Frontal cortex (tissue), 4 donors: ENCODE data around the gene GRHPR. TPM values are rescaled to one million over a fixed set of nuclear protein-coding genes. Genes with fewer than 3 reads are reported as not detected.
"Not testable (repeated sequence)": the region's sequence is repeated elsewhere in the genome, so short reads cannot be mapped to it uniquely, and the experiment has no call there.

Experiments
- DNase-seq, 2 donors: peaks; one replicate each; pipeline ENCODE4 v3.0.0; 2012; ENCODE audit warnings: low spot score in 2 of 2
- FAIRE-seq: peaks from 2 replicates; lab custom pipeline; 2012; peaks lifted over from hg19 to GRCh38; lab: Jason Lieb, UNC
- total RNA-seq: library from RNA; depleted of rRNA; stranded (reverse); fragments of >200 nt; gene quantifications from one replicate; pipeline ENCODE4 v1.2.3, GENCODE V29; 2014
- donor health status: control.
- donor health status: control.
- donor health status: control.

Gene GRHPR
- total RNA-seq, 1 donor from 2014 or later, result 48.1 TPM

DNA sequence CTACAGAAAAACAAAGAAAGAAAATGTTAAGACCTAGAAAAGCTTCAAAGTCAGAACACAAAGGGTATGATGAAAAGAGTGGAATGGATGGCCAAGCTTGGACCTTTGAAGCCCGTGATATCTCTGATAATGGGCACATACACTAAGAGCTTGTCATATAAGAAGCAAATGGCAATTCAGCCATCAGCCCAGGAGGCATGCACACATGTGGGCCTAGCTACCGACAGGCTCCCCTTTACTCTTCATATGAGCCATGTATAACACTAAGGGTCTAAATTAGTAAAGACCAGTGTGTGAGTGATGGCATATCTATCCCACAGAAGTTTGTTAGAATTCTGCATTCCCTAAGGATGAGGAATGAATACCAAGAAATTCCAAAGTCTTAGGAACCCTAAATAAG, 20.1 kb downstream of the GRHPR start:
- FAIRE-seq (no peak), DNase-seq (no peak)

DNA sequence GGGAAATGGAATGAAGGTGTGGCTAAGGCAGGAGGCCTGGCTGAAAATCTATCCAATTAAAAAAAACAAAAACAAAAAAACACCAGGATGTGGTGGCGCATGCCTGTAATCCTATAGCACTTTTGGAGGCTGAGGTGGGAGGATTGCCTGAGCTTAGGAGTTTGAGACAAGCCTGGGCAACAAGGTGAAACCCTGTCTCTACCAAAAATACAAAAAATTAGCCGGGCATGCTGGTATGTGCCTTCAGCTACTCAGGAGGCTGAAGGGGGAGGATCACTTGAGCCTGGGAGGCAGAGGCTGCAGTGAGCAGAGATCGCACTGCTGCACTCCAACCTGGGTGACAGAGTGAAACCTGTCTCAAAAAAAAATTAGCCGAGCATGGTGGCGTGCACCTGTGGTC, 21.1 kb downstream of the GRHPR start:
- FAIRE-seq, result no peak
- no peak for DNase-seq

DNA sequence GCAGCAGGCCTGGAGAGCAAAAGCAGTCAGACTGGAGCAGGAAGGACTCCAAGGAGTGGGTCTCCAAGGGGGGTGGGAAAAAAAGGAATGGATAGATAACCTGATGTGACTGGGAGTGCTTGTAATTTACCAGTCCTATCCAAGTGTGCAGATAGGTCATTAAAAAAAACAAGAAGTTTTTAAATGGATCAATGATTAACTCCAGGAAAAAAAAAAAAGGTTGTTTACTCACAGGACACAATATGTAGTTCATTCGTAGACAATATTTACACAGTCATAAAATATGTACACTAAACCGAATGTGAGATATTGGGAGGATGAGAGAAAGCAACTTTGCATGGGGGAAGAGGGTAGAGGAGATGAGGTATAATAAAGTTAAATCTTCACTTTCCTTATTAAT, 22.4 kb downstream of the GRHPR start:
- FAIRE-seq, result no peak
- no peak for DNase-seq

DNA sequence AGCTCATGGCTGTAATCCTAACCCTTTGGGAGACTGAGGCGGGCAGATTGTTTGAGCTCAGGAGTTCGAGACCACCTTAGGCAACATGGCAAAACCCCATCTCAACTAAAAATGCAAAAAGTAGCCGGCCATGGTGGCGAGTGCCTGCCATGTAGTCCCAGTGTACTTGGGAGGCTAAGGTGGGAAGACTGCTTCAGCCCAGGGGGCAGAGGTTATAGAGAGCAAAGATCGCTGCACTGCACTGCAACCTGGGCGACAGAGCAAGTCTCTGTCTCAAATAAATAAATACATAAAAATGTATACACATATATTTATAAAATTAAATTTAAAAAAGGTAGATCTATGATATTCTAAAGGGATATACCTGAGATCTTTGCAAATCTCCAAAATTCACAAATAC, 23.3 kb downstream of the GRHPR start:
- FAIRE-seq, result no peak
- DNase-seq, result no peak

DNA sequence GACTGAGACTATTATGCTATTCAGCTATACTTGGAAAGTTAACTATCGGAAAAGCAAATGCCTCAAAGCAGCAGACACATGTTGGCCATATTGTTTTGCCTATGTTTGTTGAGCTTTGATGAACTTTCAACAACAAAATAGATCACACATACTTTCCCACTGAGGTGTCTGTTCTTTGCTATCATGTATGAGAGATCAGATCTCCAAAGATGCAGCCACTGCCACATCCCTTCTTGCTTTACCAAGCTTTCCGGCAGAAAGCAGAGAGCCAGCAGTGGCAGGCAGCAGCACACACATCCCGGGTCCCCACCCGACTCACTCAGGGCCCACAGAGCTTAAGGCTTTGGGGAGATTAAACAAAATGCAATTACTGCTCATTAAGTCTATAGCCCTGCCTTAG, 23.9 kb downstream of the GRHPR start:
- no peak for FAIRE-seq

DNA sequence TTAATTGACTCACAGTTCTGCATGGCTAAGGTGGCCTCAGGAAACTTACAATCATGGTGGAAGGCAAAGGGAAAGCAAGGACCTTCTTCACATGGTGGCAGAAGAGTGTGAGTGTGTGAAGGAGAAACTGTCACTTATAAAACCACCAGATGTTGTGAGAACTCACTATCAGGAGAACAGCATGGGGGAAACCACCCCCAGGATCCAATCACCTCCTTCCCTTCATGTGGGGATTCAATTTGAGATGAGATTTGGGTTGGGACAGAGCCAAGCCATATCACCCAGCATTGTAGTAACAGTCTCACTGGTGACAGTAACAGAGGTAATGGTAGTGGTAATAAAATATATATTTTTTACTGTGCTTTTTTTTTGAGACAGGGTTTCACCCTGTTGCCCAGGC, 24.6 kb downstream of the GRHPR start:
- FAIRE-seq, result no peak

More for the DNA sequence above, 23.9 kb downstream of the GRHPR start:
- no peak for DNase-seq

DNA sequence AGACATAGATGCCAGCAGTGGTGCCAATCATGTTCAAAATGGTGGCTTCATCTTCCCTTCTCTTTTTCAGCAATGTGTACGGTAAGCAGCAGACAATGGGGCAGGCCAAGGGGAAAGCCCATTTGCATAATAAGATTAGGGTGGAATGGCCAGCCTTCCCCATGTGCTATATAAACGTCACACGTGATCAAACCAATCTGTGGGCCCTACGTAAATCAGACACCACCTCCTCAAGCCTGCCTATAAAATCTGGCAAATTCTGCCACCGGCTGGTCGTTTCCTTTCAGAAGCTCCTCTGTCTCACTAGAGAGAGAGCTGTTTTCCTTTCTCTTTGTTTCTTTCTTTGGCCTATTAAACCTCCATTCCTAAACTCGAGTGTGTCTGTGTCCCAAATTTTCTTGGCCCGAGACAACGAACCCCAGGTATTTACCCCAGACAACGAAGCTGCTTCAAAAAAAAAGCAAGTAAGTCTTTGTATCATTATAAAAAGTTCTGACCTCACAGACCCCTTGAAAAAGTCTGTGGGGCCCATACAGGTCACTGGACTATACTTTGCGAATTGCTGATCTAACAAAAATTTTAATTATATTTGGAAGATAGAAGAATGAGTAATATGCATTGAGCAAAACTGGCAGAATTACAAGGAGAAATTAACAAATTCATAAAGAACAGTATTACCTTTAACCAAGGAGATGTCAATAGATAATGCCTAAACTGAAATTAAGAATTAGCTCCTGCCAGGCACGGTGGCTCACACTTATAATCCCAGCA, 27.6 kb downstream of the GRHPR start:
- FAIRE-seq (no peak), DNase-seq (no peak)

More for the DNA sequence above, 24.6 kb downstream of the GRHPR start:
- DNase-seq, result no peak

DNA sequence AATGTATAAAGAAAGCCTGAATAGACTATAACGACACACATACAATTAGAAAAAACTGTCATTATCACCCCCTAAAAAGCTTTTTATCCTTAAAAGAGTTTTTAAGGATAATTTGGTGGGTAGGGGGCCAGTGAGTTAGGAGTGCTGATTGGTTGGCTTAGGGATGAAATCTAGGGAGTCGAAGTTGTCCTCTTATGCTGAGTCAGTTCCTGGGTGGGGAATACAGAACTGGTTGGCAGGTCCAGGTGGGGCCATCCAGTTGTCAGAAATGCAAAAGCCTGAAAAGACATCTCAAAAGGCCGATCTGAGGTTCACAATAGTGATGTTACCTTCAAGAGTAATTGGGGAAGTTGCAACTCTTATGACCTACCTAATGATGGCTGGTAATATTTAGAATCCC, 29.1 kb downstream of the GRHPR start:
- no peak for DNase-seq
- FAIRE-seq, result no peak

DNA sequence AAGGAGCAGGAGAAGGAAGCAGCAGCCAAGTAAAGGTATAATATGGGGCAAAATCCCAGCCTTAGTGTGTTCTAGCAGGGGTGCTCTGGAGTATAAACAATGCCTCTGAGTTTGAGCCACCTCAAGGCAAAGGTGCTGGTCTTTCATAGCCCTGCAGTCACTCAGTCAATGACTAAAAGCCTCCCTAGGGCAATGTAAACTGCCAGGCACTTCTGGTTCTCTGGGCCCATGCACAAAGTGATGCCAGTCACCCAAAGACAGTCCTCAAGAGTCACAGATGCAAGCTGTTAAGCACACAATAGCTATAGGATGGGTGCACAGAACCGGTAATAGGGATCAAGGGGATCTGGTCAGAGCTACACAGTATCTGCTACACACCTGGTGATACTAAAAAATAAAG, 30.1 kb downstream of the GRHPR start:
- DNase-seq (no peak), FAIRE-seq (no peak)

DNA sequence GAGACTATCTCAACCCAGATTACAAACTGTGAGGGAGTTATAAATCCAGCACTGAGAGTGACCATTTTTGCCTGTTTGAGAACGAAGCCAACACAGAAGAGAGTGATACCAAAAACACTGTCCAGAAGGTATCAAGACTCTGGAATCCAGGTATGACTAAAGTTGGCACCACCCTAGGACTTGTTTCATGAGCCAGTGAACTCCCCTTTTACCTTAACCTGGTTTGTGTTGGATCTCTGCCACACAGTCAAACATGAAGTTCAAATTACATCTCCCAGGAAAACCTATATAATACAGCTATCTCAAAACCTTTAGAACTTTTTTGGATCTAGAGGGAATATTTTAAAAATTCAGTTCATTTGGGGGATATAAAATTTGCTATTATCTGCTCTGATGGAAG, 31.3 kb downstream of the GRHPR start:
- FAIRE-seq, result no peak

DNA sequence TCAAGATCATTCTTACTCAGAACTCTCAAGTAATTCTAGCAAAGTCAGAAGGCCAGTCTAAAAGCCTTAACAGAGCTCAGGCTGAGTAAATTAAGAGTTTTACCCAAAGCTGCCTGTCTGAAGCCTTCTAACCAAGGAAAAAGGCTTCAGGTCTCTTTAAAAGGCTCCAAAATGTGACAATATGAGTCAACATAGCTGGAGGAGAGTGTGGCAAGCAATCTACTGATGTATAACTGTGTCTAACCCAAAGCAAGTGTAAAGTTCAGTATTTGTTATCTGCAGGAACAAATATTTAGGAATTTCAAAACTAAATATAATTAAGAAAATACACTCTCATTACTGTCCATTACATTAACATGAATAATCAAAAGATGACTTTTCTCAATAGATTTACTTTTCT, 31.7 kb downstream of the GRHPR start:
- FAIRE-seq, result no peak
- no peak for DNase-seq

More for the DNA sequence above, 31.3 kb downstream of the GRHPR start:
- DNase-seq, result no peak

DNA sequence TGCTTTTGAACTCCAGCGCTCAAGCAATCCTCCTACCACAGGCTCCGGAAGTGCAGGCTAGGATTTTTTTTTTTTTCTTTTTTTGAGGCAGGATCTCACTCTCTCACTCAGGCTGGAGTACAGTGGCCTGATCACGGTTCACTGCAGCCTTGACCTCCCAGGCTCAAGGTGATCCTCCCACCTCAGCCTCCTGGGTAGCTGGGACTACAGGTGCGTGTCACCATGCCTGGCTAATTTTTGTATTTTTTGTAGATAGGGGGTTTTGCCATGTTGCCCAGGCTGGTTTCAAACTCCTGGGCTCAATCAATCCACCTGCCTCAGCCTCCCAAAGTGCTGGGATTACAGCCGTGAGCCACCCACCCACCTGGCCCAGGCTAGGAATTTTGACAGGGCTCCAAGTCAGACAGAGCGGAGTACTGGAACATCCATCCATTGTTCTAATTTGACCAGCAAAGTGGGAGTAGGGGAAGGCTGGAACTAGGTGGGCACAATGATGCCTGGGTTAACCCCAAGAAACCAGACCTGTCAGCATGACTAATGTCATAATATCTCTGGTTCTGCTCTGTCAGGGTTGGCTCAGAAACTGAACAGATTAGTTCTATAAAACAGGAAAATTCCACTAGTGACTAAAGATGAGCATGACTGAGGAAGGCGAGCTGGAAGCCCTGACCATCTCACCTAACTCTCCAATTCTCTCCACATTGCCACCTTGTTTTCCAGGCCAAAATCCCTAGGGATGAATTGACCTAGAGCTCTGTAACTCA, 33.6 kb downstream of the GRHPR start:
- no peak for FAIRE-seq
- DNase-seq, result no peak

DNA sequence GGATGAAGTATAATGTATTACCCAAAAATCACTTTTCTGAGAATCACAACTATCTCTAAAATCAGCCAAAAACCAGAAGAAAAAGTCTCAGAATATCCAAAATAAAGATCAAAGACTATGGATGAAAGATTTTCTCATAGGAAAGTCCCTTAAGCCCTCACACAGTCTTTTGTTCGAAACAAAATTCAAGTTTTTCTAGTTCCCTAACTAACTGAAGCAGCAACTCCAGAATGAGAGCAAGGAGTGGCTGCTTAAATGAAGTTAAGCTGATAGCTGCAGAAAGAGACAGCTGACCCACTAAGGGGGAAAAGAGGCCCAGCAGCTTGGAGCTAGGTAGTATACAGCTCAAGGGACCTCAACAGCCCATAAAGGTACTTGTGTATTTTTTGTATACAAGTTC, 34.3 kb downstream of the GRHPR start:
- DNase-seq (no peak), FAIRE-seq (no peak)

DNA sequence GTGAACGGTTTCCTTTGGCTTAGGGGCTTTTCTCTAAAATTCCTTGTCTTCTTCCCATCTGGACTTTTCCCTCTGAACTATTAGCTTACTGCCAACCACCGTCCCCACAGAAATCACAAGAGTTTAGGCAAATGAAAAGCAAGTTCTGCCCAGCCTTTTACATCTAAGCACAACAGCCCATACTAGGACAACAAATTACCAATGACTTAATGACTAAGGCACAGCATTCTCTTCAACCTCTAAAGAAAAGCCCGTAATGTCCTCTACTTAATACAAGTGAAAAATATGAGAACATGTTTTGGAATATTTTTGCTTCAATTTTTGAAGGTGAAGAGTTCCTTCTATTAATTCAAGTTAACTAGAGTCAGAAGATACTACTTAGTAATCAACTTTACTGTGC, 41.5 kb downstream of the GRHPR start:
- no peak for DNase-seq
- FAIRE-seq, result no peak

DNA sequence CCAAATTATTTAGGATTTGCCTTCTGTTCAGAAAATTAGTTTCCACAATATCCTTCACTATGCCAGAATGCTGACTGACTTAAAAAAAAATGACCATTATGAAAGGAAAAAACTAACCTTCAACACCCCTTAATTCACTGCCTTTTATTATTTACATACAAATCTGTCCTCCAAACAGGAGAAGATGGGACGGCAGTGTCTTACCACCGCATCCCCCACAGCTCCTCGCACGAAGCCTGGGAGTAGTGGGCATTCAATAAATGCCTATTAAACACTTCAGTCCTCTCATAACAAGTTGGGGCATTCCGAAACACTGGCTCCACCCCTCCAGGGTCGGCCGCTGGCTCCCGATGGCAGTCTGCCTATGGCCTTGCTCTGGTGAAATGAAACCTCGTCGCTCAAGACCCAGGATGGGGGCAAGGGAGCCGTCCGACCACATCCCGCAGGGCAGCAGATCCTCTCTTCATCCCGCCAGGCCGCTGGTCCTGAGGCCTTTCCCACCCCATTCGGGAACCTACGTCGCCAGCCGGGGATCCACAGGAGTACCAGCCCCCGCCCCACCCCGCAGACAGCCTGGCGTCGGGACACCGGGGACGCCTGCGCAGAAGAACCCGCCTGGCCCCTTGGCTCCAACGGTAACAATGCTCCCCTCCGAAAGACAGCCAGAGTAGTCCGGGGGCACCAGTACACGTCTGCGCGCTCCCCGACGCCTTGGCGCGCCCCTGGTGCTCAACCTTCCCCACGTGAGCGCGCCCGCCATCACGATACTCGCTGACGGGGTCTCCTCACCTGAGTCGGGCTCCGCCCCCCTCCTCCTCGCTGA, 42.1 kb downstream of the GRHPR start:
- no peak for FAIRE-seq
- DNase-seq, result peak in 1 of 2 donors; percentile 61

DNA sequence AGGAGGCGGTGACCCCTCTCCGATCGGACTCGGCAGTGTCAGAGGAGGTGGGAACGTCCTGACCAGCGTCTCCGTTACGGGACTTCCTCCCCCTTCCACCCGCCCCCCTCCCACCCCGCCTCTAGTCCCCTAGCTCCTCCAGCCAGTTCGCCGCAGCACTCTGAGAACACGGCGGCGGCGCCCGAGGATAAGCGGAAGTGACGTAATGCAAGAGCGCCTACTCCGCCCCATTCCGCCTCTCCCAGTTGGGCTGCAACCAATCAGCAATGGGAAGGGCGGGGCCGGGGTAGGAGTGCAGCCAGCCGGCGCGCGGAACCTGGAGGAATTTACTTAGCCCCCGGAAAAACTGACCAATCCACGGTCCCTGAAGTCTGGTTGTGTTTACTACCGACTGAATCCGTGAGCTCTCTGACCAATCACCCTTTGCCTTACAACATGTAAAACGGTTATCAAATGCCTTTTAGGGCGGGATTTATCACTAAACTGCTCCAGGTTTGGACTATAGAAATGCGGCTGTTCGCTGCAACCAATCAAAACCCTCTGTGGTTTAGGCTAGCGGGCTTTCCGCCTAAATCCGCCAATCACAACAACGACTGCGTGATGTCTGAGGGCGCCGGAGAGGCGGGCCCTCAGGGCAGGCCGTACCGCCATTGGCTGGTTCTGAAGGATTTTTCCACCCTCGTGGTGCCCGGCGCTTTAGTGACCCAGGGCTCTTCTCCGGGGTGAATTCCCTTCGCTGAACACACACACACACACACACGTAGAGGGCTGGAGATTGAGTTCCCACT, 42.9 kb downstream of the GRHPR start, which contains the start of gene ZBTB5:
ZBTB5 (minus strand) TSS at position 202 of the 788 bp plus-strand sequence. CDS start 22,899 bp downstream, outside the sequence.
- peak; percentile 90 for FAIRE-seq
- peak; percentile 88 to 94 for DNase-seq

DNA sequence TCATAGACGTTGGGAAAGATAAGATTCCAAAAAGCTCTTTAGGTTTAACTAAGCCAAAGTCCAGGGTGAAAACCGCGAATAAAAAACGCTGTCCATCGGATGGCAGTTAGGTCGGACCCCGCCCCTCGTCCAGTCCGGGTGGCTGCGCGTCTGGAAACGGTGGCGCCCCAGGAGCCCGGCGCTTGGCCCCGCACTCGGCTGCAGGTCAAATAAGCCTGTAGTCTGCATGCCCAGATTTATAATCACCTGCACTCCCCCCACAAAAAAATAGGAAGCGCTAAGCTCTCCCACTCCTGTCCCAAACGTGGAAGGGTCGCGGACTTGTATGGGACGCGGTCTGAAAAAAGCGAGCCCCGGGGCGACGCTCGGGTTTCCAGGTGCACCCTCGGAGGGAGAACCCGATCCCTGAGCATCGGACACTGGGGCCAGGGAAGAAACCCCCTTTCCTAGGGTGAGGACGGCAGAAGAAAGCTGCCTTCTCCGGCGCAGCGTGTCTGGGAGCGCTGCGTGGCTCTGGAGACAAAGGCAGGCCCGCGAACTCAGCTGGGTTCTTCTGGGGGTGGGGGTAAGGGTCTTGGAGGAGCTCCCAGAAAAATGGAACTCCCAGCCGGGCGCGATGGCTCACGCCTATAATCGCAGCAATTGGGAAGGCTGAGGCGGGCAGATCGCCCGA, 43.7 kb downstream of the GRHPR start:
- FAIRE-seq, result no peak
- DNase-seq, result no peak

DNA sequence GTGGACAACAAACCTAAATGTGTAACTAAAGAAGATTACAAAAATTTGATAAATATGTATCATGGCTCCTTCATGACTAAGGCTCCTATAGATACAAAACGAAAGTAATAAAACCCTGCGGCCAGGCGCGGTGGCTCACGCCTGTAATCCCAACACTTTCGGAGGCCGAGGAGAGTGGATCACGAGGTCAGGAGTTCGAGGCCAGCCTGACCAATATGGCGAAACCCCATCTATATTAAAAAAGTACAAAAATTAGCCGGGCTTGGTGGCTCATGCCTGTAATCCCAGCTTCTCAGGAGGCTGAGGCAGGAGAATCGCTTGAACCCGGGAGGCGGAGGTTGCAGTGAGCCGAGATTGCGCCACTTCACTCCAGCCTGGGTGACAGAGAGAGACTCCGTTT, 45.0 kb downstream of the GRHPR start:
- DNase-seq, FAIRE-seq: not testable (repeated sequence)

DNA sequence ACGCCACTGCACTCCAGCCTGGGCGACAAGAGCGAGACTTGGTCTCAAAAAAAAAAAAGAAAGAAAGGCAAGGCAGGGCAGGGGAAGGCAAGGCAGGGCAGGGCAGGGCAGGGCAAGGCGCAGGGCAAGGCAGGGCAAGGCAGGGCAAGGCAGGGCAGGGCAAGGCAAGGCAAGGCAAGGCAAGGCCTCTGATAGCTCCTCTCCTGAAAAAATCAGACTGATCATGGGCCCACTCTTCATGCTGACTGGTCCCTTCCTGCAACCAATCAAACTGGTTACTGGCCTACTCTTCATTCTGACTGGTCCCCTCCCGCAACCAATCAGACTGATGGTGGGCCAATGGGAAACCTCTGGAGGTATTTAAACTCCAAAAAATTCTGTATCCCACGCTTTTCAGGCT, 46.1 kb downstream of the GRHPR start:
- FAIRE-seq (no peak), DNase-seq (no peak)
